GM21576 (cell line): ENCODE data around the gene XPR1.

Experiments used
- ATAC-seq: cut with Tn5 transposase; IDR thresholded peaks from one replicate; pipeline ENCODE4 v1.9.1; 2021; ENCODE audit warnings: mild to moderate bottlenecking, moderate library complexity; ENCODE audit not compliant: unreplicated experiment

XPR1 gene

DNA sequence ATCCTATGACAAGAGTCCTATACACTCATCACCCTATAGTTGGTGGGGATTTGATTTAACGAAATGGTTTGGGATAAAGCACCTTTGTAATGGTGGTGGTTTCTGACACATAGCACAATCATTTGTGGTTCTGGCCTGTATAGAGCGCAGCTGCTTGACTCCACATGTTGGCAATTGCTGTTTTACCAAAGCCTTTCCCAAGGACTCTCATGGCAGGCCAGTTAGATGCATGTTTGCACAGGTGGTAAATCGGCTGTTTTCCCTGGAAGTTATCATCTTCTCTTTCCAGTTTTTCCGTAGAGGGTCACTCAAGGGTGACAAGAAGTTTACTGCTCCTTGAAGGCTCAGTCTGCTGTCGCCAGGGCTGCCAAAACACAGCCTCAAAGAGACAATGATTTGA is 17.1 kb upstream of the XPR1 start:
- no peak for ATAC-seq

DNA sequence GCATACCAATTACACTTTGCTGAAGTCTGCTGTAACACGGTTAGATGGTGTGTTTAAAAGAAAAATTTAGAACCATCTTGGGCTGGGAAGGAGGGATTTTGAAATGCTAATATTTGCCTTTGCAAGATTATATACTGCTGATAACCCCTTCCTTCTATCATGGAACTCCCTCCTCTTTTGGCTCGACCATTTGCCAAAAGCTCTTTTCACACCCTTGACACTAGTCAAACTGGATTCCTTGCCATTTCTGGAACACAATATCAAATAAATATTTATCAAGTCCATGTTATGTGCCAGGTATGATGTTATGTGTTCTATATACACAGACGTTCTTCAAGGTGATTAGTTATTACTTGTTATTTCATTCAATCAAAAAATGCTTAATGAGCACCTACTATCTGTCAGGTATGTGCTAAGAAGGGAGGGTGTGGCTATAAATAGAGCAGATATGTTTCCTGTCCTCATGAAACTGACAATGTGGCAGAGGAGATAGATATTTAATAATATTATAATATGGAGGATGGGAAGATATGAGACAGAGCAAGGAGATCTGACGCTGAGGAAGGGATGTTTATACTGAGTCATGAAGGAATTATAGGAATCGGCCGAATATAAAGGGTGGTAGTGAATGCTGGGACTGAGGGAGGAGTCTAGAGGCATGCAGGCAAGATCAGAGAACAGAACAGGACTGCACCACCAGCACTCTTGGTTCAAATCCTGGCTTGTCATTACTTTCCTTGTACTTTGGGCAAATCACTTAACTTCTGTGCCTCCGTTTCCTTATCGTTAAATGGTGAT is 16.1 kb upstream of the XPR1 start:
- ATAC-seq = no peak

DNA sequence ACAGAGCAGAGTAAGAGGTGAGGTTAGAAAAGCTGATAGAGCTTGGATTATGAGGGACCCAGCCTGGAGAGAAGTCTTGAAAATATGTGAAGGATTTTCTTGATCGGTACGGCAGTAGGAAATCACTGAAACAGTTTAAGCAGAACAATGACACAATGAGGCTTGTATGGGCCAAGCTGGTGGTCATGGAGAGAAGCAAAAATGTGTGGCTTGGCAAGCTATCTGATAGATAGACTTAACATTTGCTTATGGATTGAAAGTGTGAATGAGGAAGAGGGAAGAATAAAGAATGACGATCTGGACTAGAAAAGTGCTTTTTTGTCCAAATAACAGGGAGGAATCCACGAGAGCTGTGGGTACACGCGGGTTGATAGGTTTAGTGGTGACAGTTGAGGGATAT is 15.4 kb upstream of the XPR1 start:
- ATAC-seq = no peak

DNA sequence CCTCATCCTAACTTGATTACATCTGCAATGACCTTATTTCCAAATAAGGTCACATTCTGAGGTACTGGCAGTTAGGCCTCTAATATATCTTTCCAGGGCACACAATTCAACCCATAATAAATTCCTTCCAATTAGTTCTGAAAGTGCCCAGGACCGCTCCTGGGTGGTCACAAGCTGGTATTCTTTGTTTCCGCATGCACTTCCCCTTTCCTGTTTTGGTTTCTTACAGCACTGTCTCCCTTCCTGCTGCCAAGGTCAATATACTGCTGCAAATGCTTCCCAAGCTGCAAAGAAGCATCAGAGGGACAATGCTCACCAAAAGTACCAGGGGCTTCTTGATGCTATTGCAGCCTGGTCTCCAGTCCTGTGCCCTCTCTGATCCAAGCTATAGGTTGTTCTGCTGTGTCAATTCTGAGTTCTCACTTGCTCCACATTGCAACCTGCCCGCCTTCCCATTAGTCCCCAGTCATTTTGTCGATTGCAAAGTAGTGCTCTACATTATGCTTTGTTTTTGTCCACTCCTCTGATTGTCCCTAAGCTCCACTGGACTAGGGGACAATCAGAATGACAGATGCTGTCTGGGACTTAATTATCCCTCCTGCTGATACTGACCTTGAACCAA is 13.9 kb upstream of the XPR1 start:
- no peak for ATAC-seq

DNA sequence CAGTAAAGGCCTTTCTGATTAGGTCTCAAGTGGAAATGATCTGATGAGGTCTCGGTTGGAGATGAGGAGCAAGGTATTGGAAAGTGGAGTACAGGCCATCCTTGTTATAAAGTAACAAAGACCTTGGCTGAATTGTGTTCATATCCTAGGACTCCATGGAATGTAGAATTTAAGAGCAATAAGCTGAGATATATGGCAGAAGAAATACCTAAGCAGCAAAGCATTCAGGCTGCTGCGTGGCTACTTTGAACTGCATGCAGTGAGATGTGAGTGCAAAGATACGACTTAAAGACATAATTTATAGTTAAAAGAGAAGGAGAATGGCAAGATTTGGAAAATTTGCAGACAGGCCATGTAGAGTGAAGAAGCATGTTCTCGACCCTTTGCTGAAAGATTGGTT is 11.2 kb upstream of the XPR1 start:
- ATAC-seq = no peak

DNA sequence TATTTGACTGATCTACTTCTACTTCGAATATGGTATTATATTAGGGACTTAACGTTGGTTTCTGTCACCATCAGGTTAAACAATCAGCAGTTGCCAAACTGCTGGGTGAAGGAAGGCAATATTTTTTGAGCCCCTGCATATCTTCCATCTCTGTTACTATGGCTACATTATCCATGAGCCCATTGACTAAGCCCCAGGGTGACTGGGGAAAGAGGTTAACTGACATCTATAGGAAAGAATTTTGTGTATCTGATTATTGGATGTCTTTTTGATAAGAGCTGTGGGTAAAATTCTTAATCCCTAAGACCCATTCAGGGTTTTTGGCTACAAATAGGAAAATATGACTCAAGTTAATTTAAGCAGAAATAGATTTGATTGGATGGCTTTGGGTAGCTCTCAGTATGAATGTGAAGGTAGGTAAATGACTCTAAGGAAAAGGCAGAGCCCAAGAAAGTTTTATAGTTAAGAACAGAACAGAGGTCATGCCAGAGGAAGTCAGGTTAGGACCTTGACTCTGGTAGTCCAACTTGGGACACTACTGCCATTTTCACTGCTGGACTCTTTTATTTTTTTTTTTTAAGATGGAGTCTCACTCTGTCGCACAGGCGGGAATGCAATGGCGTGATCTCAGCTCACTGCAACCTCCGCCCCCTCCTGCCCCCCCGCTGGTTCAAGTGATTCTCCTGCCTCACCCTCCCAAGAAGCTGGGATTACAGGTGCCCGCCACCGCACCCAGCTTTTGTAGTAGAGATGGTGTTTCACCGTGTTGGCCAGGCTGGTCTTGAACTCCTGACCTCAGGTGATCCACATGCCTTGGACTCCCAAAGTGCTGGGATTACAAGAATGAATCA is 8.9 kb upstream of the XPR1 start:
- ATAC-seq = no peak

DNA sequence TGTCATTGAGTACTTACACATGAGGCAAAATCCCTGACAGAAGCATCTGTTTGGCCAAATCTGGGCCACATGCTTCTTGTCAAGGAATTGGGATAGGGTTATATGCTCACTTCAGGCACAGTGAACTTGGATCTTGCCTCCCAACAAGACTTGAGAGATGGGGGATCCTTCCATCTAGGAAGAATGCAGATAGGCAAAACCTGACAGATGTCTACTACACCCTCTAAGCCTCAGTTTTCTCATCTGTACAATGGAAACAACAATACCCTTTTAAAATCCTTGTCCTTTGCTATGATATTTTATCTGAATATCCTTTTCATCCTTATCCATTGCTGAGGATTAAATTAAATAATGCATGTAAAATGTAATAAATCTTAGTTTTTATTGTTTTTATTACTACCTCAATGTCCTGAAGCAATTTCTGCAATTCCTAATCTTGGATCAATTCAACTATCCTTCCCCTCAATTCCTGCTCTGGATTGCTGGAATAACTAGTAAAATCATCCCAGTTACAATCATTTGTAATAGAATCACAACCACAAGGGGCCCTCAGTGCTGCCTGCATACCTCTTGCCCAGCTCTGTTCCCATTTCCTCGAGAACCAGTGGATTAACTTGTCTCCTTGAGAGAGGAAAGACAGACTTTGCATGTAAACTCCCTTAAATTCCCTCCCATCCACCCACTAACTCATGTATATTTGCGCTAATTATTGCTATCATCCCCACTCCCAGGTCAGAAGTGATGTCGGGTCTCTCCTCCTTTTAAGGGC is 8.1 kb upstream of the XPR1 start:
- no peak for ATAC-seq

DNA sequence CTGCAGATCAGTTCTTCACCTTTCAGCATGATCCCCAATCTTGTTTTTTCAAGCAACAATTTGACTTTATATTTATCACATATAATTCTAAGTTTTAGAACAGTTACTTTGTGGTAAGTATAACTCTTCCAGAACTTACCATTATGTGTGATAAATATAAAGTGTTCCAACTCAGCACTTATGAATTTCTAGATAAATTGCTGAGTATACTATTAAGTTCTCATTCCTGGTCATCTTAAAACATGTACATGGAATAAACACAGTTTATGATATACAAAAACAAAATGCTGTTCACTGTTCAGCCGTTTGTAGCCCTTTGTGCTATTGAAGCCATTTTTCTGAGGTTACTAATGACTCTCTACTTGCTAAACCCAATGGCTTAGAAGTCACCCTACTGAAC is 5.1 kb upstream of the XPR1 start:
- no peak for ATAC-seq

DNA sequence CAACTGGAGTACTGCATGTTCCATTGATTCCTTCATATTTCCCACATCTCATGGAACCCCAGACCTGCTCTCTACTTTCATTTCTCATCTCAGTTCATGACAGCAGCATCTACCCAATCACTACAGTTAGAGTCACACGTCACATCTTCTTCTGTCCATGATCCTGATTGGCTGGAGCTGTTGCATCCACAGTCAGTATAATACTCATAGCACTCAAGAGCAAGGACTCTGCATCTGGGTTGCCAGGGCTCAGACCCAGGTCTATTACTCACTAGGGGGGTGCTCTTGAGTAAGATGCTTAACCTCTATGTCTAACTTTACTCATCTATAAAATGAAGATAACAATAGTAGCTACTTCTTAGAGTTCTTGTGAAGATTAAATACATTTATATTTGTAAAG is 4.4 kb upstream of the XPR1 start:
- no peak for ATAC-seq

DNA sequence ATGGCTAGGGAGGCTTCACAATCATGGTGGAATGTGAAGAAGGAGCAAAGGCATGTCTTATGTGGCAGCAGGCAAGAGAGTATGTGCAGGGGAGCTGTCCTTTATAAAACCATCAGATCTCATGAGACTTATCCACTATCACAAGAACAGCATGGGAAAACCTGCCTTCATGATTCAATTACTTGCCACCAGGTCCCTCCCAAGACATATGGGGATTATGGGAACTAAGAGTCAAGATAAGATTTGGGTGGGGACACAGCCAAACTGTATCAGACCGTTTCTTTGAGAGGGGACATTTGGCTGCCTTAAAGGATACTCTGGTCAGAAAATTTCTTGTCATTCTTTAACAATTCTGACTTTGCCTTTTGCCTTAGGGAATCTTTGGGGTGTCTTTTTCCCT is 3.2 kb upstream of the XPR1 start:
- no peak for ATAC-seq

DNA sequence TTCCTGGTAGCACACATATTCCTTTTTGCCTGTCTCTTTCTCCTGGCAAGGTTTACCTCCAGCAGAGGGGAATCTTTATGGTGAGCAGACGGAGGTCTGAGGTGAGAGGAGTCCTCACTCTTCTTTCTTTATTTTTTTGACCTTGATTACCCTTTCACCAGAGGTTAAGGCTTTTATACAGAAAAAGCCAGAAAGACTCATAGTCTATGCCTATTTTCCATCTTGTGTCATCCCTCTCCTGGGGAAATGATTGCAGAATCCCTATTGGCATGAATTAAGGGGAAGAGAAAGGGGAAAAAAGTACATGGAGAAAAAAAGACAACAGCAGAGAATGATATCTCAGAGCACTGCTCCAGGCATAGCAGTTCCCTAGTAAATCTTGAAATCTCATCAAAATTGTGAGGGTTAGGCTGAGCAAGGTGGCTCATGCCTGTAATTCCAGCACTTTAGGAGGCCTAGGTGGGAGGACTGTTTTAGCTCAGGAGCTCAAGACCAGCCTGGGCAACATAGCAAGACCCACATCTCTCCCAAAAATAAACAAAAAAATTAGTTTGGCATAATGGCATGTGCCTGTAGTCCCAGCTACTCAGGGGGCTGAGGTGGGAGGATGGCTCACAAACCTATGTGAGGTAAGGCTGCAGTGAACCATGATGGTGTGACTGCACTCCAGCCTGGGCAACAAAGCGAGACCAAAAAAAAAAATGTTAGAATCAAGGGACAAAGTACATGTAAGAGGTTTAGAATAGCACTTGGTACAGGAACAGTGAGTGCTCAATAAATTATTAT is 1.2 kb upstream of the XPR1 start:
- no peak for ATAC-seq

DNA sequence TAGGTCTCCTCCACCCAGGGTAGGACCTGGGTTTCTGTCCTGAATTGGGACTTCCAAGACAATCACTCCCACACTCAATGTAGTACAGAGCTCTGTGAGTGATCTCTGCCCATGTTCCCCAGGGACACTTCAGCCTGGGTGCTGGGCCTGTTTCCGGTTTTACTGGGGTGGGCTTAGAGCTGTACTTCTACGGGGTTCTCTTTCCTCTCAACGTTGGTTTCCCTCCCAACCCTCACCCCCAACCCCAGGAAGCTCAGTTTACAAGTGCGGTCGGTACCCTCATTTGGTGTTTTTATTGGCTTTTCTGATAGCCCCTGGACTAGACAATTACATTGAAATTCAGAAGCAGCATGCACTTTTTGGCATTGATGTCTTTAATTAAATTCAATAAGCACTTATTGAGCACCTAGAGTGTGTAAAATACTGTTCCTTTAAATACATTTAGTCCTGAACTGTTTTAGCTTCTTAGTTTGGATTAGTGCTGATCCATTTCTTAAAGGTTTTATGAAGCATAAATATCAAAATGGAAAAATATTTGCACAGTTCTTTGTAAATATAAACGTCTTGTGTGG is 542 bp upstream of the XPR1 start:
- no peak for ATAC-seq

DNA sequence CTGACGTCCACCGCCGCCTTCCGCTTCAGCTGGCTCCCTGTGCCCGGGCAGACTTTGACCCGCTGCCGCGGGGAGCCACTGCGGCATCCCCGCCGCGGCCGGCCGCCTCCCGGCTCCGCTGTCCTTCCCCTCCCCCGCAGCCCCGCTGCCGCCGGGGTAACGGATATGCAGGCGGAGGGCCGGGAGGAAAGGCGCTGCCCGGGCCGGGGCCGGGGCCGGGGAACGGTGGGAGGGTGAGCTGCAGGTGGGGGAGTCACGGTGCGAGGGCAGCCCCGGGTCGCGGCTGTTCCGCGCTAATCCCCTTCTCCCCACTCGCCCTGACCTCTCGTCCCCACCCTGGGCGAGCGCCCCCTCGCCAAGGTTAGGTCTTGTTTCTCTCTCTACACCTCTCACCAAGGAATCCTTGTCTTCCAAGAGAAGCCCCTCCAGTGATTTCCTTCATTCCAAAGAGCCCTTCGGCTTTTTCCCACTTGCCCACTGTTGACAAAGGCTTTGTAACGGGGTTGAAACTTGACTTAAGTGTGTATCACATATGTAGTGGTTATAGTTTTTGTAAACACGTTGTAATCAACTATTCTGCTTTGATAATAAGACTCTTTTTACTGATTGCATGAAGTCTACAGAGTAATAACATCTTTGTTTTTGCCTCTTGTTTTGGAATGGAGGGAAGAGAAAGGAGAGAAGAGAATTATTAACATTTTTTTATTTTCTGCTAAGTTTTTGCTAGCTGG is 669 bp downstream of the XPR1 start:
- ATAC-seq = peak; percentile 34

DNA sequence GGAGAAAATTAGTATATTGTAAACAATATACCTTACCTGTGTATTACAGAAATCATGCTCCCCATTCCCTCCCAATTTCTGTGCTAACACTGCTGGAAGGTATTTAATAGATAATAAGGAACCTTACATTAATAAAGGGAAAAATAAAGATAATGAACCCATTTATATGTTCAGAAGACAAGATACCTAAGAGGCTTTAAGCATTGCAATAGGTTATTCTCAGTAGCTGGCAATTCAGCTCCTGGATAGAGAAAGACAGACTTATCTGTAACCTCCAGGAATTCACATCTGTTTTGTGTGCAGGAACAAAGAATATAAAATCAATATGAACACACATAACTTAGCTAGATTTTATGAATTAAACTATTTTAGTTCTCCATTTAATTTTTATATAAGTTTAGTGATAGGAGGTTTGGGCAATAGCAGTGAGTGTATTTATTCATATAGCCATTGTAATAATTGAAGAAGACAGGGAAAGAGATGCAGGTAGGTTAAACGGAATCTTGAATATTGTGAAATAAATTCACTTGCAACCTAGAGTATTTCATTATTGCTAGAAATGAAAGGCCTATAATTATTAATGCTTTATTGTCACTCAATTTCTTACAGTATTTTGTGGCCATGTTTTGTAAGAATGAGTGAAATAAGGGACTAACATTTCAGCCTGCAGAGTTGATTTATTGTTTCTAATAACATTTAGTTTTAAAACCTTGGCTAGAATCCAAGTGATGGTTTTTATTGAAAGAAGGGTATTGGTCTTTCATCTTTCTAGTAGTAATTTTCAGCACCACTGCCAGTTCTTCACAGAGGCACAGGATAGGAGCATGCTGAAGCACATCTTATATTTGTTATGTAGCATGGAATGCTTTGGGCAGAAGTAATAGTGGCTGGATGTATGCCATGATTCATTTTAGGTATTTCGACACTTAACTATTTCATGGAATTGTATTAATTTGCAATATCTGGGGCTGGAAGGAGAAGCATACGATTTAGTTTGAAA is 1.5 kb downstream of the XPR1 start:
- ATAC-seq = no peak

DNA sequence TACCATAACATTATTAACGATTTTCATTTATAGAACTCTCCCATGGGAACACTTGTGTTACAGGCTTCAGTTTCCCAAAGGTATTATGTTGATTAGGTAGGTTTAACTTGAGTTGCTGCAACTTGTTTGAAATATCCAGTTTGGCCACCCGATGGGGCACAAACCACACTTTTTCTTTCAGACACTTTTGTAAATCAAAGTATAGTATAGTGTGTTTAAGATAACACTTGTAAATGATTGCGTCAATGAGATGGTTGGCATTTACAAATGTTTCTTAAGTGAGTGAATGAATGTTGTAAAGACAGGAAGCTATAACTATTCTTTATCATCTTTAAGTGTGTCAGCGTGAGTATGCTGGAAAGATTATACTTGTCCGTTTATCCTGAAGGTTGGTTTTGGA is 4.3 kb downstream of the XPR1 start:
- ATAC-seq = no peak

DNA sequence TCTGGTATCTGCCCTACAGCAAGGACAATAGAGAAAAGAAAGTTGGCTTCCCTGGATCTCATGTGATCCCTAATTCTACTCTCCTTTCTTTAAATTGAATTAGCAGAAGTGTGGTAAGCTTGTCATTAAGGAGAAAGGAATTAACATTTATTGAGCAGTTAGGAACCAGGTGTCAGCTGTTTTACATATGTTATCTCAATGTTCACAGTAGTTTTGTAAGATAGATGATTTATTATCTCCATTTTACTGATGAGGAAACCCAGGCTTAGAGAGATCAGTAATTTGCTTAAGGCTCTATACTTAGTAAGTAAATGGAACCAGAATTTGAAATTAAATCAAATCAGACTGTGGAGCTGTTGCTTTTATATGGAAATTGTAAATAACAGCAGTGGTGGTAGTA is 8.0 kb downstream of the XPR1 start:
- no peak for ATAC-seq

DNA sequence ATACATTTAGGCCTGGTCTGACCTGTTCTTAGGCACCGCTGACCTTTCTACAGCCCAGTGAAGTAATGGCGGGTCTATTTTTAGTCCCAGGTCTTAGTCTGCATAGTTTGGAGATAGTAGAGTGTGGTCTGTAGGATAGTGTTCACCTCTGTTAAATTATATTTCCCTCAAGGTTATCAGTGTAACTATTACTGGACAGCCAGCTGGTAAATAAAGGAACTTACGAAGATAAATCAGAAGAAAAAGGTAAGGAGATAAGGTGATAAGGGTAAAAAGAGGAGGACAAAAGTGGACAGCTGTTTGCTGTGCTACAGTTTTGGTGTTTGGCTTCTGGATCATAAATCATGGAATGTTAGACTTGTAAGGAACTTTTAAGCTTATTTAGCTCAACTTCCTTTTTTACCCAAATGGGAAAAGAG is 8.7 kb downstream of the XPR1 start:
- ATAC-seq = no peak

DNA sequence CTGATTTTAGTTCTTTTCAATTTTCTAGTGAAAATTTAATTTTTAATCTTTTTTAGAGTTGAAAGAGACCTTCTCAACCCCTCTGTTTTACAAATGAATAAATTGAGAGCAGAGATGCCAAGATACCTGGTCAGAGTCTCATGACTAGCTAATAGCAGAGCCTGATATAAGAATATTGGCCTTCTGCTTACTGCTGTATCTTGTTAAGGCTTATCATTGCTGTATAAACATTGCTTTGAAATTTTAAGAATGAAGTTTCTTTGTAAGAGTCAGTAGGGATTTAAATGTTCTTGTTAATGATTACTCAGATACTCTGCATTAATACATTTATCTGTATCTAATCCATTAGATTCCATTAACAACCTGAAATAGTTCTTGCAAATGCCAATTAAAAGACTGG is 9.8 kb downstream of the XPR1 start:
- ATAC-seq = no peak
